GM18507 (cell line): ENCODE results near the gene PRRT2.
A peak's percentile ranks its signal among the peaks of the same experiment; 100 is the strongest.
"Not testable (repeated sequence)": the region's sequence is repeated elsewhere in the genome, so short reads cannot be mapped to it uniquely, and the experiment has no call there.

ENCODE experiments used
- DNase-seq: peaks from one replicate; pipeline ENCODE4 v3.0.0; 2011; ENCODE audit warnings: low read depth; ENCODE audit not compliant: insufficient read length; ENCODE audit errors: extremely low spot score
- FAIRE-seq: peaks from 2 replicates; lab custom pipeline; 2011; peaks lifted over from hg19 to GRCh38; lab: Jason Lieb, UNC

PRRT2 gene

DNA sequence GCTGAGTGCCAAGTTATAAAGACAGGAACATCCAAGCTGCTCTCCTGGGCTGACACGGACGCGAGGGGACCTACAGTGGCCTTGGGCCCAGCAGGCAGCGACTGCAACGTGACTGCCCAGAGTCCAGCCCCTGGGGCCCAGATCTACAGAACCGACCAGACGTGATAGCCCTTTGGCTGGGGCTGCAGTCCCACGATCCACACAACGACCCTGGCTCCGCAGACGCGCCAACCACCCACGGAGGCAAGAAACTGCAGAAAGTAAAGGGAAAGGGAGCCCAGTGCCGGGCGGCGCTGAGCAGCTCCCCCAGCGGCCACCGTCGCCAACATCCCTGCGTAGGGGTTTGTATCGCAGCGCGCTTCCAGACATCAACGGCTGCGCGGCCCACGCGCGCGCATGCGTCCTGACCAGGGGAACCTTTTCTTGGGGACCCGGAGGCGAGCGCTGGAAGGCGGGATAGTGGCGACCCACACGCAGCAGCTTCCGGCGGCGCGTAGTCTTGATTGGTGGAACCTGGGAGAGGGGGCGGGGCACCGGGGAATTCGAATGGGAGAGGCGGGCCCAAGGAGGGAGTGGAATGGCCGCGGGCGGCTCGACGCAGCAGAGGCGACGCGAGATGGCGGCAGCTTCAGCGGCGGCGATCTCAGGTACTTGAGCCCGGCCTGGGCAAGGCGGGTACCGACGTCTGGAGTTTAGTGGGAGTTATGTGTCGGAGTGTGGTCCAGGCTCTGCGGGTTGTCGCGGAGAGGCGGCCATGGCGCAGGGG lies 21.6 kb upstream of the PRRT2 start, which contains the start of gene KIF22:
KIF22 (plus strand) TSS at position 569 of the 766 bp plus-strand sequence; CDS start at position 578, 9 bp downstream.
- peak; percentile 98 for DNase-seq
- peak; percentile 92 for FAIRE-seq

DNA sequence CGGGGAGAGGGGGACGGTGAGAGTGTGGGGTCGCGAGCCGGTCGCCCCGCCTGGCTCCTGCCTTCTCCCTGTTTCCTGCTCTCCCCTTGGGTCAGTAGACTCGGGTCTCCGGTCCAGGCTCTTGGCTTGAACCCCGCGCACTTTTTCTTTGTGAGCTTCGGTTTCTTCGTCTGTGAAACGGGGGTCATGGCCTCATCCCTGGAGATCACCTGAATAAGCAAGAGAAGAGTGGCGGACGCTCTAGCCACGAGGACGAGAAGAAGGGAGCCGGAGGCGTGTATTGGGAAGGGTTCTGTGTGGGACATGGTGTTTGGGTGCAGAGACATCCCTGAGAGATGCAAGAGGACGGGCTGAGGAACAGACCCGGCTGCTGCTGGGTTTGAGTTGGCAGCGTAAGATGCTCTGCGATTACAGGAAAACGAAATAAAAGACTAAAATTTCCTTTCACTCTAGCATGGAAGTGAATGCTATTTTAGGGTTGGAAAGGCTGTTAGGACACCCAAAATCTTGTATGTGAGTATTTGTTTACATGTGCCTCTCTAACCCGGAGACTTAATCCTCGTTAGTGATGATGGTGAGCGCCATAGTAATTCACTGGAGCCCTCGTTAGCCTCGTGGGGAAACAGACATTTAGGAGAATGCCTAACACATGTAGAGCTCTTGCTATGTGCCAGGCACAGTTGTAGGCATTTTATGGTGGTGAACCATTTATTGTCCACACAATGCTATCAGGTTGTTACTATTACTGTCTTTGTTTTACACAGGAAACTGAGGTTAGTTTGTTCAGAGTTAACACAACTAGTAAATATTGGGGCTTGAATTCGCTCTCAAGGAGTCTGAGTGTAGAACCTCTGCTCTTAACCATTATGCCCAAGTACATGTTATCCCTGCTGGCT lies 20.8 kb upstream of the PRRT2 start:
- no peak for FAIRE-seq
- DNase-seq = no peak

- FAIRE-seq = no peak
- DNase-seq = no peak
These were observed 19.9 kb upstream of the PRRT2 start for GRCh38 chr16:29791845-29792807.

DNA sequence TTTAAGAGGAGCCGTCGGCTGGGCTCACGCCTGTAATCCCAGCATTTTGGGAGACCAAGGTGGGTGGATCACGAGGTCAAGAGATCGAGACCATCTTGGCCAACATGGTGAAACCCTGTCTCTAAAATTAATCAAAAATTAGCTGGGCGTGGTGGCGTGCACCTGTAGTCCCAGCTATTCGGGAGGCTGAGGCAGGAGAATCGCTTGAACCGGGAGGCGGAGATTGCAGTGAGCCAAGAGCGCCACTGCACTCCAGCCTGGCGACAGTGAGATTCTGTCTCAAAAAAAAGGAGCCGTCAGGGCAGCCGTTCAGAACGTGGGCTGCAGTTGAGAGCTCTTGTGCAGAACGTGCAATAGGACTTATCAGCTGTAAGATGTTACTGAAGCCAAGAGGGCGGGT lies 18.8 kb upstream of the PRRT2 start:
- FAIRE-seq, DNase-seq: not testable (repeated sequence)

- DNase-seq (no peak), FAIRE-seq (no peak)
These were observed 17.7 kb upstream of the PRRT2 start for GRCh38 chr16:29794231-29794710.

- FAIRE-seq (no peak), DNase-seq (no peak)
These were observed 9.5 kb upstream of the PRRT2 start for GRCh38 chr16:29802416-29802935.

- no peak for DNase-seq
- FAIRE-seq = no peak
These were observed 8.0 kb upstream of the PRRT2 start for GRCh38 chr16:29804020-29804419.

DNA sequence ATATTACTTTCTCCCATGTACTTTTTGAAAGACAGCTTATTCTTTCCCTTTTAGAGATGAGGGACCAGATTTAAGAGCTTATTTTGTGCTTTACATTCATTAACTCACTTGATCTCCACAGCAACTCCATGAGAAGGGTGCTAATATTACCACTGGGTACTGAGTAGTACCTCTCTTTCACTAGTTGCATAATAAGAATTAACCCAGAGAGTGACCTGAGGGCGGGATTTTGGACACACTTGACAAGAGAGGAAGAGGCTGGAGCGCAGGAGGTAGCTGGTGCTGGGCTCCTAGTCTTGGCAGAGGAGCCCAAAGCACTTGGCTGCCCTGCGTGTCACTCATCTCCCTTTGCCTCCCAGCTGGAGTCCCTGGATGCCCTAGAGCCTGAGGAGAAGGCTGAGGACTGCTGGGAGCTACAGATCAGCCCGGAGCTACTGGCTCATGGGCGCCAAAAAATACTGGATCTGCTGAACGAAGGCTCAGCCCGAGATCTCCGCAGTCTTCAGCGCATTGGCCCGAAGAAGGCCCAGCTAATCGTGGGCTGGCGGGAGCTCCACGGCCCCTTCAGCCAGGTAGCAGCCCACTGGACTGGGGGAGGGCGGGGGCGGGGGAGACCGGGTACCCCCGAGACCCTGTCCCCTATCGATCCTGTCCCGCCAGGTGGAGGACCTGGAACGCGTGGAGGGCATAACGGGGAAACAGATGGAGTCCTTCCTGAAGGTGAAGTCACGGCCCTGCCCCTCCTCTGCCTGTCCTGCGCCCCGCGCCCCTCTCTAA lies 7.3 kb upstream of the PRRT2 start:
- no peak for DNase-seq
- no peak for FAIRE-seq

DNA sequence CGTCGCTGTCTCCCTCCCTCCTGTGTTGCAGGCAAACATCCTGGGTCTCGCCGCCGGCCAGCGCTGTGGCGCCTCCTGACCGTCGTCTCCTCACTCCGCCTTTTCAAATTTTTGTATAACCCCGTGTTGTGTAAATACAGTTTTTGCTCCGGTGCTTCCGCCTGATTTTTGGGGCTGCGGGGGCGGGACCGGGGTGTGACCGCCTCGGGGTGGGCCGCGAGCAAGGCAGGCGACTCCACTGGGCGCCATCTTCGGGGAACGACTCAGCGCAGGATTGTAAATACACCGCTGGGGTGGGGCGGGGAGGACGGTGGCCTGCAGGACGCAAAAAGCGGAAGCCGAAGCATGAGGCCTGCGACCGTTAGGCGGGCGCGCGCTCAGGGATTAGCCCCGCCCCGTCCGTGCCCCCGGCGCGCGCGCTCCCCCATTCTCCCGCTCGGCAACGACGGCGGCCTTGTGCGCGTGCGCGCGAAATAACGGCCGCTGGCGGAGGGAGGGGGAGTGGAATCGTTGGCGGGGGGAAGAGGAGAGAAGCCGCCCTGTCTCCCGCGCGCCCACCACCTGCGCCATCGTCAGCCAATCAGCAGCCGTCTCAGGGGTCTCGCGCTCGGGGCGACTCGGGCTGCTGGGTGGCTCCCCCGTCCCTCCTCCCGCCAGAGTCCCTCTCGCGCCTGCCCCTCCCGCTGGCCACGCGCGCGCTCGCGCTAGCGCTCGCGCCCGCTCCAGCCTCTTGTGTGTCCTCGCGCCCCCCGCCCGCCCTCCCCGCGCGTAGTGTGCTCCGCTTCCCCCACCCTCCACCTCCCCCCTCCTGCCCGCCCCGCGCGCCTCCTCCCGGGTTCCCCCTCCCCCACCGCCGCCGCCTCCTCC lies 6.5 kb upstream of the PRRT2 start:
- FAIRE-seq (peak; percentile 96), DNase-seq (peak; percentile 83)

- DNase-seq (no peak), FAIRE-seq (no peak)
These were observed 5.9 kb upstream of the PRRT2 start, which contains the start of gene MAZ for GRCh38 chr16:29806099-29806579. MAZ (plus strand) TSS chr16:29806529; CDS start chr16:29806702, 173 bp downstream.

DNA sequence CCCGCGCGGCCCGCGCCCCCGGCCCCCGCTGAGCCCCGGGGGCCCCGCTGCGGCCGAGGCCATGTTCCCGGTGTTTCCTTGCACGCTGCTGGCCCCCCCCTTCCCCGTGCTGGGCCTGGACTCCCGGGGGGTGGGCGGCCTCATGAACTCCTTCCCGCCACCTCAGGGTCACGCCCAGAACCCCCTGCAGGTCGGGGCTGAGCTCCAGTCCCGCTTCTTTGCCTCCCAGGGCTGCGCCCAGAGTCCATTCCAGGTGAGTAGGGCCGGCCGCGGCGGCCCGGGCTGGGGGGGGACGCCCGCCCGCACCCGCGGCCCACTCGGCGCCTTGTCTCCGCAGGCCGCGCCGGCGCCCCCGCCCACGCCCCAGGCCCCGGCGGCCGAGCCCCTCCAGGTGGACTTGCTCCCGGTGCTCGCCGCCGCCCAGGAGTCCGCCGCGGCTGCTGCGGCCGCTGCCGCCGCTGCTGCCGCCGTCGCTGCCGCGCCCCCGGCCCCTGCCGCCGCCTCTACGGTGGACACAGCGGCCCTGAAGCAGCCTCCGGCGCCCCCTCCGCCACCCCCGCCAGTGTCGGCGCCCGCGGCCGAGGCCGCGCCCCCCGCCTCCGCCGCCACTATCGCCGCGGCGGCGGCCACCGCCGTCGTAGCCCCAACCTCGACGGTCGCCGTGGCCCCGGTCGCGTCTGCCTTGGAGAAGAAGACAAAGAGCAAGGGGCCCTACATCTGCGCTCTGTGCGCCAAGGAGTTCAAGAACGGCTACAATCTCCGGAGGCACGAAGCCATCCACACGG lies 5.2 kb upstream of the PRRT2 start:
- FAIRE-seq = no peak
- no peak for DNase-seq

GRCh38 chr16:29807426-29808218 lies 4.4 kb upstream of the PRRT2 start:
- DNase-seq (no peak), FAIRE-seq (peak; percentile 84)

GRCh38 chr16:29808219-29808900 lies 3.6 kb upstream of the PRRT2 start:
- FAIRE-seq (no peak), DNase-seq (no peak)

- no peak for FAIRE-seq
These were observed 2.8 kb upstream of the PRRT2 start for GRCh38 chr16:29809031-29809747.

More at GRCh38 chr16:29809031-29809747, 2.8 kb upstream of the PRRT2 start:
- DNase-seq = no peak
